RWPE2 (cell line): ENCODE measurements around the gene SLC9A9.
"Not testable (repeated sequence)": the region's sequence is repeated elsewhere in the genome, so short reads cannot be mapped to it uniquely, and the experiment has no call there.

Experiments used
- ATAC-seq: fragments of 200-7000 bp; cut with Tn5 transposase; 3 replicates; pipeline ENCODE4 v1.9.1; 2021; ENCODE audit warnings: low read depth
- DNase-seq: peaks from one replicate; pipeline ENCODE4 v3.0.0-alpha.2; 2020; ENCODE audit warnings: low spot score
- H3K27ac ChIP-seq: fragments of 450-650 bp; 2 replicates; pipeline ENCODE4 v1.5.1; 2017; ENCODE audit warnings: mild to moderate bottlenecking; ENCODE audit not compliant: poor library complexity, severe bottlenecking
- H3K27me3 ChIP-seq: fragments of 250-450 bp; sonication (Bioruptor Pico); 2 replicates; pipeline ENCODE4 v1.5.1; 2021; ENCODE audit warnings: mild to moderate bottlenecking, moderate library complexity; ENCODE audit not compliant: insufficient read depth, poor library complexity, severe bottlenecking
- H3K36me3 ChIP-seq: fragments of 250-450 bp; sonication (Bioruptor Pico); 2 replicates; pipeline ENCODE4 v1.5.1; 2020; ENCODE audit warnings: low read depth, mild to moderate bottlenecking, moderate library complexity
- H3K4me1 ChIP-seq: fragments of 250-450 bp; sonication (Bioruptor Pico); 2 replicates; pipeline ENCODE4 v1.5.1; 2021; ENCODE audit warnings: mild to moderate bottlenecking, moderate library complexity; ENCODE audit not compliant: insufficient read depth, poor library complexity, severe bottlenecking
- H3K4me3 ChIP-seq: fragments of 250-450 bp; sonication (Bioruptor Pico); 2 replicates; pipeline ENCODE4 v1.5.1; 2021; ENCODE audit warnings: mild to moderate bottlenecking, moderate library complexity; ENCODE audit not compliant: severe bottlenecking
- H3K9me3 ChIP-seq: fragments of 250-450 bp; sonication (Bioruptor Pico); 2 replicates; pipeline ENCODE4 v1.5.1; 2021; ENCODE audit warnings: mild to moderate bottlenecking, moderate library complexity; ENCODE audit not compliant: severe bottlenecking
- CTCF ChIP-seq: fragments of 450-650 bp; IDR thresholded peaks from one replicate; pipeline ENCODE4 v1.5.1; 2017; ENCODE audit warnings: mild to moderate bottlenecking, moderate library complexity; ENCODE audit not compliant: poor library complexity, severe bottlenecking

The SLC9A9 gene

DNA sequence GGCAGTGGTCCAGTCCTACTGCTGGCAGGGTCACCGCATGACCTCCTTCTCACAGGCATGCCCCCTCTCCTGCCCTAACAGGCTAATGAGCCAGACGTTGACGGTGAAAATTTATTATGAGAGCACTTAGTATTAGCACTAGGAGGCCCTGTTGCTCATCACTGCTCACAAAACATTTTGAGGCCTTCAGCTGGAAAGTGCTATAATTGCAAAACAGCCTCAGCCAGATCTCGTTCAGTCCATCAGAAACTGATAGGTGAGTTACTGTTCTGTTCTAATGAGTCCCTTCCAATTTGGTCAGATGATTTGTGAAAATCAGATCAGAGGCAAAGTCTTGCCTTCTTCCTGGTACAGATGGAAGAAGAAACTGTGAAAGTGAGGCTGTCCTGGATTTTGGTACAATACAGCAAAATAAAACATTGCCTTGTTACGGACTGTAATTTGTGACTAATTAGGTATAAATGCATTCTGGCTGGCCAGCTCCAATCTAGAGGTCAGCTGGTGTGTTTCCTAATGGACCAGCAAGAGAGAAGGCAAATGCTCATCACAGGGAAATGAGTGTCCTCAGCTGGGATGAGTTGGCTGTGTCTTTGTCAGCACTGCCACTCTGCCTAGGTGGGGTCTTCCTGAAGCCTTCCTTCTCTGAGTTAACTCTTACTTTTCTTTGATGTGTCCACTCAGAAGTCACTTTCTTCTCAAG is 411.9 kb downstream of the SLC9A9 start:
- no peak for ATAC-seq
- no peak overlapping the region for H3K27ac ChIP-seq

GRCh38 chr3:143433787-143434378 is 414.4 kb downstream of the SLC9A9 start:
- no peaks in the 10 kb centered on the region for H3K27me3 ChIP-seq
- H3K9me3 ChIP-seq = no peaks in the 10 kb centered on the region
- peak; percentile 25 for TF ChIP-seq CTCF
- no peaks in the 10 kb centered on the region for H3K4me1 ChIP-seq
- no peaks in the 10 kb centered on the region for H3K36me3 ChIP-seq
- ATAC-seq = no peak
- no peak overlapping the region for H3K4me3 ChIP-seq
- no peak for DNase-seq
- no peak overlapping the region for H3K27ac ChIP-seq

More for the DNA sequence above, 411.9 kb downstream of the SLC9A9 start:
- Histone ChIP-seq H3K27me3 (no peaks in the 10 kb centered on the region), H3K4me3 (no peak overlapping the region), H3K36me3 (no peaks in the 10 kb centered on the region), H3K9me3 (no peaks in the 10 kb centered on the region), H3K4me1 (no peaks in the 10 kb centered on the region)
- TF ChIP-seq CTCF = no peak
- DNase-seq = no peak

GRCh38 chr3:143431298-143431697 is 417.0 kb downstream of the SLC9A9 start:
- H3K9me3 ChIP-seq, H3K4me3 ChIP-seq, H3K27me3 ChIP-seq, H3K4me1 ChIP-seq, DNase-seq, H3K36me3 ChIP-seq, ATAC-seq, H3K27ac ChIP-seq: not testable (repeated sequence)

GRCh38 chr3:143430568-143430967 is 417.7 kb downstream of the SLC9A9 start:
- Histone ChIP-seq H3K36me3 (no peaks in the 10 kb centered on the region), H3K27ac (no peak overlapping the region), H3K4me1 (no peaks in the 10 kb centered on the region), H3K4me3 (no peak overlapping the region), H3K9me3 (no peaks in the 10 kb centered on the region), H3K27me3 (no peaks in the 10 kb centered on the region)
- DNase-seq (no peak), ATAC-seq (no peak)
- TF ChIP-seq CTCF = no peak

GRCh38 chr3:143429628-143430514 is 418.4 kb downstream of the SLC9A9 start:
- no peak for ATAC-seq

More at GRCh38 chr3:143429628-143430514, 418.4 kb downstream of the SLC9A9 start:
- Histone ChIP-seq H3K4me3 (no peak overlapping the region), H3K27ac (no peak overlapping the region), H3K27me3 (no peaks in the 10 kb centered on the region), H3K36me3 (no peaks in the 10 kb centered on the region), H3K9me3 (no peaks in the 10 kb centered on the region), H3K4me1 (no peaks in the 10 kb centered on the region)
- DNase-seq = no peak
- no peak for TF ChIP-seq CTCF
